Neutrophil (primary cell): Measurements from ENCODE around the gene FABP2.

ENCODE experiments used
- H3K27ac ChIP-seq: fragments of 200-600 bp; sonication (generic); 2 replicates; pipeline ENCODE4 v1.5.1; 2016; ENCODE audit warnings: mild to moderate bottlenecking, moderate library complexity
- H3K27me3 ChIP-seq: fragments of 200-600 bp; sonication (generic); 2 replicates; pipeline ENCODE4 v1.6.0; 2016; ENCODE audit warnings: mild to moderate bottlenecking
- H3K36me3 ChIP-seq: fragments of 200-600 bp; sonication (generic); 2 replicates; pipeline ENCODE4 v1.5.1; 2017
- H3K4me1 ChIP-seq, 2 experiments: fragments of 200-600 bp in 1 of 2; sonication (generic) in 1 of 2; 1 replicate in 1 of 2; 2 replicates in 1 of 2; pipeline versions ENCODE4 v1.5.1 to v1.6.1; 2013 to 2016; ENCODE audit warnings: low read depth in 1 of 2, low read length in 1 of 2, mild to moderate bottlenecking in 1 of 2, moderate library complexity in 1 of 2; ENCODE audit not compliant: control insufficient read depth in 1 of 2, insufficient read depth in 1 of 2
- H3K4me3 ChIP-seq, 2 experiments: fragments of 200-600 bp in 1 of 2; sonication (generic) in 1 of 2; 1 replicate in 1 of 2; 2 replicates in 1 of 2; pipeline ENCODE4 v1.5.1; 2013 to 2016; ENCODE audit warnings: low read depth in 1 of 2, low read length in 1 of 2, mild to moderate bottlenecking in 1 of 2, moderate library complexity in 1 of 2
- H3K9me3 ChIP-seq: fragments of 200-600 bp; sonication (generic); 2 replicates; pipeline ENCODE4 v1.5.1; 2016
- TF ChIP-seq, protein P1 (sequence below): fragments of 200-600 bp; sonication (generic); IDR thresholded peaks from 2 replicates; pipeline ENCODE4 v1.5.1; 2016; ENCODE audit warnings: antibody characterized with exemption

The FABP2 gene

DNA sequence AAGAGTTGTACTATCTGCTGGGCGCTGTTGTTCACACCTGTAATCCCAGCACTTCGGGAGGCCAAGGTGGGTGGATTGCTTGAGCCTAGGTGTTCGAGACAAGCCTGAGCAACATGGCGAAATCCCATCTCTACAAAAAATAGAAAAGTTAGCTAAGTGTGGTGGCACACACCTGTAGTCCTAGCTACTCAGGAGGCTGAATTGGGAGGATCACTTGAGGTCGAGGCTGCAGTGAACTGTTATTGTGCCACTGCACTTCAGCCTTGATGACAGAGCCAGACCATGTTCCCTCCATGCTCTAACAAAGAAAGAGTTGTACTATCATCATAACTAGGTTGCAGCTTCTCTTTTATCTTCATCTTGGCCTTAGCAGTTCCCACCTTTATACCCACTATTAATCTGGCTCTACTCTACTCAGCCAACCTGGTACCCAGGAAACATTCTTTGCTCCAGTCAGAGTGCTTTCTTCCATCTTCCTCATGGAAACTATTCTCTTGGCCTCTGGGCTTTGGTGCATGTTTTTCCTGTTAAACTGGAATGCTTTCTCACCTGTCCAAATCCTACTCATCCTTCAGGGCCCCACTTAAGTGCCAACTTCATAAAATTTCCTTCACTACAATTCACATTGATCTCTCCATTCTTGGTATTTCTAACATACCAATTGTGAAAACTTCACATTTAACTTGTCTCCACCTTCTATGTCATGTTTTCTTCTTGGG lies 18.2 kb downstream of the FABP2 start:
- Histone ChIP-seq H3K4me3 (no peak overlapping the region), H3K36me3 (no peaks in the 10 kb centered on the region), H3K27me3 (no peaks in the 10 kb centered on the region), H3K9me3 (no peaks in the 10 kb centered on the region), H3K4me1 (peaks cover 17 to 20% of the 10 kb centered on the region in 2 experiments), H3K27ac (no peak overlapping the region)
- TF ChIP-seq, protein P1, sequence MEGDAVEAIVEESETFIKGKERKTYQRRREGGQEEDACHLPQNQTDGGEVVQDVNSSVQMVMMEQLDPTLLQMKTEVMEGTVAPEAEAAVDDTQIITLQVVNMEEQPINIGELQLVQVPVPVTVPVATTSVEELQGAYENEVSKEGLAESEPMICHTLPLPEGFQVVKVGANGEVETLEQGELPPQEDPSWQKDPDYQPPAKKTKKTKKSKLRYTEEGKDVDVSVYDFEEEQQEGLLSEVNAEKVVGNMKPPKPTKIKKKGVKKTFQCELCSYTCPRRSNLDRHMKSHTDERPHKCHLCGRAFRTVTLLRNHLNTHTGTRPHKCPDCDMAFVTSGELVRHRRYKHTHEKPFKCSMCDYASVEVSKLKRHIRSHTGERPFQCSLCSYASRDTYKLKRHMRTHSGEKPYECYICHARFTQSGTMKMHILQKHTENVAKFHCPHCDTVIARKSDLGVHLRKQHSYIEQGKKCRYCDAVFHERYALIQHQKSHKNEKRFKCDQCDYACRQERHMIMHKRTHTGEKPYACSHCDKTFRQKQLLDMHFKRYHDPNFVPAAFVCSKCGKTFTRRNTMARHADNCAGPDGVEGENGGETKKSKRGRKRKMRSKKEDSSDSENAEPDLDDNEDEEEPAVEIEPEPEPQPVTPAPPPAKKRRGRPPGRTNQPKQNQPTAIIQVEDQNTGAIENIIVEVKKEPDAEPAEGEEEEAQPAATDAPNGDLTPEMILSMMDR, result no peak

DNA sequence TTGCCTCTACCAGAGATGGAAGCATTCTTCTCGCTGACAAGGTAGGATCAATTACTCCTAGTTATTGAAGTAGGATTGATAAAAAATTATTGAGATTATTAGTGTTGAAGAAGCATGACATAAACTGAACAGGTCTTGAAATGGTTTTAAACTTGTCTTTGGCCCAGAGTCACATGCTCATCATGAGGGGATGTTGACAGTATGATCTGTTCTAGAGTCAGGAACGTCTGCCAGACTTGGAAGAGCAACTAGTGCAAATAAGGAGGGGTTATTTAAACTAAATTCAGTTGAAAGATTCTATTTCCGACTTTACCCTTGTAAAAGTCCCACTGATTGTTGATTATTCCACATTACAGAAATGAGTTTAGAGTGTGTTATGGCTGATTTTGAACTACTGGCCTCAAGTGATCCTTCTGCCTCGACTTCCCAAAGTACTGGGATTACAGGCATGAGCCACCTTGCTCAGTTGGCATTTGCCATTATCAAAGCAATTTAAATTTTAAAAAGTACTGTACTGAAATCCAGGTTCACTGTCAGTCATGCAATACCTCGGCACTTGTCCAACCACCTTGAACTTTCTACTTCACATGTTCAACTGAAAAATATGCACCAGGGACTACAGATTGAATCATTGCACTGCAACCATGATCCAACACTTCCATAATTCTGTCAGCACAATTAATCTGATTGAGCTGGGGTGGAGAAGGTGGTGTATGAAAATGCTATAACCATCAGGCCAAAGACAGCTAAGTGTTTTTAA lies 19.7 kb downstream of the FABP2 start:
- peaks cover 6% of the 10 kb centered on the region for H3K36me3 ChIP-seq
- H3K4me3 ChIP-seq, result no peak overlapping the region
- H3K27me3 ChIP-seq, result no peaks in the 10 kb centered on the region
- no peak overlapping the region for H3K27ac ChIP-seq
- H3K4me1 ChIP-seq, result peaks cover 21 to 30% of the 10 kb centered on the region in 2 experiments
- TF ChIP-seq, protein P1, result no peak
- no peaks in the 10 kb centered on the region for H3K9me3 ChIP-seq

- TF ChIP-seq, protein P1, result peak; percentile 22
- Histone ChIP-seq H3K4me3 (peak overlapping the region; percentile 65 to 87), H3K36me3 (peaks cover 15% of the 10 kb centered on the region), H3K4me1 (peaks cover 21 to 30% of the 10 kb centered on the region in 2 experiments), H3K27ac (peak overlapping the region; percentile 90), H3K9me3 (no peaks in the 10 kb centered on the region), H3K27me3 (no peaks in the 10 kb centered on the region)
Observed at GRCh38 chr4:119300101-119300978, 21.6 kb downstream of the FABP2 start.

- Histone ChIP-seq H3K36me3 (peaks cover 15% of the 10 kb centered on the region), H3K9me3 (no peaks in the 10 kb centered on the region), H3K4me1 (peaks cover 21 to 30% of the 10 kb centered on the region in 2 experiments), H3K27me3 (no peaks in the 10 kb centered on the region), H3K4me3 (peak overlapping the region; percentile 65 to 87), H3K27ac (peak overlapping the region; percentile 90)
- TF ChIP-seq, protein P1, result no peak
Observed at GRCh38 chr4:119299741-119300100, 22.2 kb downstream of the FABP2 start.

DNA sequence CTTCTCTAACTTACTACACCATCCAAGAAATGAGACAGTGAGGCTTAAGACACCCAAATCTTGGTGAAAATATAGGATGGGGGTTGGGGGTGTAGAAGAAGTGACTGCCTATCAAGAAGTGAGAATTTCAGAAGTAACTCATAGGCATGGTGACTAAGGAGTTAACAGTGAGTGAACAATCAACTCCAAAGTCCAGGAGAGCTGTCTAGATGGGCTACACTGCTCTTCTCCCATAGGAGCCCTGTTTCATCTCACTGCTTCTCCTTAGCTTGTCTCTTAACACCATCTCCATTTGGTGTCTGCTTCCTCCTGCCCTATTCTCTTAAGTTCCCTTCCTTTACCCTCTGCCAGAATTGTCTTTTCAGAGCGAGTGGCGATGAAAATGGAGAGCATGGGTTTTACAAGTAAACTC lies 22.7 kb downstream of the FABP2 start:
- TF ChIP-seq, protein P1, result no peak
- Histone ChIP-seq H3K4me1 (peaks cover 21 to 30% of the 10 kb centered on the region in 2 experiments), H3K4me3 (peak overlapping the region; percentile 65 to 87), H3K27ac (peak overlapping the region; percentile 90), H3K9me3 (no peaks in the 10 kb centered on the region), H3K27me3 (no peaks in the 10 kb centered on the region), H3K36me3 (peaks cover 15% of the 10 kb centered on the region)
